ENCODE results near the gene ABHD12. TPM values are rescaled to one million over a fixed set of nuclear protein-coding genes. Genes with fewer than 3 reads are reported as not detected.

Gene ABHD12
- total and polyA plus RNA-seq, 2 donors (not counting 1 experiment from before 2014, with no cell fraction given) = 9.6 to 28.3 TPM

- Histone ChIP-seq H3K4me2 (replicated peaks; ENCODE audit: low read depth, low read length, poor library complexity, severe bottlenecking) (no peak overlapping the region), H3K9ac (ENCODE audit: low read length) (no peak overlapping the region), H3K36me3 (replicated peaks in 1 of 2; ENCODE audit: control extremely low read depth in 1 of 2, control insufficient read depth in 1 of 2, extremely low read depth in 1 of 2, insufficient read depth in 2 of 2, low read length in 1 of 2) (no peaks in the 10 kb centered on the region), H3K27me3 (replicated peaks in 1 of 4; ENCODE audit: control extremely low read depth in 1 of 4, control insufficient read depth in 3 of 4, insufficient read depth in 4 of 4, low read length in 3 of 4) (no peaks in the 10 kb centered on the region), H3K4me1 (ENCODE audit: control insufficient read depth in 2 of 2, insufficient read depth in 2 of 2, low read length in 2 of 2) (no peaks in the 10 kb centered on the region), H3K4me3 (ENCODE audit: control extremely low read depth in 1 of 5, extremely low read depth in 1 of 5, insufficient read depth in 1 of 5, low read depth in 2 of 5, low read length in 4 of 5) (no peak overlapping the region), H4K20me1 (ENCODE audit: control insufficient read depth, insufficient read depth, low read length, poor library complexity, severe bottlenecking) (peaks cover 31% of the 10 kb centered on the region), H2AFZ (ENCODE audit: insufficient read depth, low read depth, low read length, poor library complexity, severe bottlenecking) (no peak overlapping the region), H3K27ac (ENCODE audit: low read length in 2 of 2) (no peak overlapping the region), H3K9me3 (ENCODE audit: control extremely low read depth in 1 of 3, control insufficient read depth in 2 of 3, insufficient read depth in 1 of 3, low read length in 2 of 3) (no peaks in the 10 kb centered on the region), H3K79me2 (ENCODE audit: control insufficient read depth, insufficient read depth, low read length) (peaks cover 52% of the 10 kb centered on the region)
- H3K4me1 Mint-ChIP-seq = peaks cover 13% of the 10 kb centered on the region
- no peak for TF ChIP-seq CTCF (IDR thresholded peaks at IDR 0.05)
- no peak for TF ChIP-seq EZH2 (IDR thresholded peaks at IDR 0.05; ENCODE audit: borderline replicate concordance, insufficient read depth, low read depth, low read length, poor library complexity, severe bottlenecking)
- intact Hi-C loops (cut with micrococcal nuclease) = no loop called here
- 86% methylated on average over 1 of the region's 2 CpGs for WGBS (ENCODE audit: insufficient coverage)
- no peak overlapping the region for H3K4me3 Mint-ChIP-seq
- ChIA-PET CTCF (no interaction called here), POLR2A (no interaction called here)
- H3K27me3 Mint-ChIP-seq = no peaks in the 10 kb centered on the region
- ATAC-seq (ENCODE audit: low read depth) = no peak
- no peak for DNase-seq
- no peaks in the 10 kb centered on the region for H3K9me3 Mint-ChIP-seq (ENCODE audit: insufficient read depth)
- no peak overlapping the region for H3K27ac Mint-ChIP-seq
Measured at GRCh38 chr20:25376886-25377285, 13.7 kb downstream of the ABHD12 start.

GRCh38 chr20:25376236-25376635, 14.4 kb downstream of the ABHD12 start:
- no peaks in the 10 kb centered on the region for H3K36me3 ChIP-seq (replicated peaks in 1 of 2; ENCODE audit: control extremely low read depth in 1 of 2, control insufficient read depth in 1 of 2, extremely low read depth in 1 of 2, insufficient read depth in 2 of 2, low read length in 1 of 2)
- WGBS (ENCODE audit: insufficient coverage) = 100% methylated on average over 3 of the region's 4 CpGs
- CTCF ChIA-PET = no interaction called here
- Mint-ChIP-seq H3K9me3 (ENCODE audit: insufficient read depth) (no peaks in the 10 kb centered on the region), H3K4me1 (peaks cover 19% of the 10 kb centered on the region), H3K27ac (no peak overlapping the region), H3K27me3 (no peaks in the 10 kb centered on the region), H3K4me3 (no peak overlapping the region)
- no peaks in the 10 kb centered on the region for H3K9me3 ChIP-seq (ENCODE audit: control extremely low read depth in 1 of 3, control insufficient read depth in 2 of 3, insufficient read depth in 1 of 3, low read length in 2 of 3)
- H3K79me2 ChIP-seq (ENCODE audit: control insufficient read depth, insufficient read depth, low read length) = peaks cover 46% of the 10 kb centered on the region
- ATAC-seq (ENCODE audit: low read depth) = no peak
- H2AFZ ChIP-seq (ENCODE audit: insufficient read depth, low read depth, low read length, poor library complexity, severe bottlenecking) = no peak overlapping the region
- H3K4me3 ChIP-seq (ENCODE audit: control extremely low read depth in 1 of 5, extremely low read depth in 1 of 5, insufficient read depth in 1 of 5, low read depth in 2 of 5, low read length in 4 of 5) = no peak overlapping the region
- POLR2A ChIA-PET = no interaction called here
- no peaks in the 10 kb centered on the region for H3K4me1 ChIP-seq (ENCODE audit: control insufficient read depth in 2 of 2, insufficient read depth in 2 of 2, low read length in 2 of 2)
- intact Hi-C loops (cut with micrococcal nuclease) = no loop called here
- H3K27me3 ChIP-seq (replicated peaks in 1 of 4; ENCODE audit: control extremely low read depth in 1 of 4, control insufficient read depth in 3 of 4, insufficient read depth in 4 of 4, low read length in 3 of 4) = no peaks in the 10 kb centered on the region
- H3K4me2 ChIP-seq (replicated peaks; ENCODE audit: low read depth, low read length, poor library complexity, severe bottlenecking) = no peak overlapping the region
- H4K20me1 ChIP-seq (ENCODE audit: control insufficient read depth, insufficient read depth, low read length, poor library complexity, severe bottlenecking) = peaks cover 27% of the 10 kb centered on the region
- TF ChIP-seq EZH2 (IDR thresholded peaks at IDR 0.05; ENCODE audit: borderline replicate concordance, insufficient read depth, low read depth, low read length, poor library complexity, severe bottlenecking) (no peak), CTCF (IDR thresholded peaks at IDR 0.05) (no peak)
- DNase-seq = no peak
- H3K9ac ChIP-seq (ENCODE audit: low read length) = no peak overlapping the region
- H3K27ac ChIP-seq (ENCODE audit: low read length in 2 of 2) = no peak overlapping the region
